OCI-LY3 (cell line): Measurements from ENCODE around the gene TMEM144.

Source experiments
- EZH2phosphoT487 ChIP-seq: fragments of 200-600 bp; shearing (Covaris generic); IDR thresholded peaks from 2 replicates; pipeline ENCODE4 v1.6.1; 2018; ENCODE audit warnings: antibody characterized with exemption, mixed run types, low read depth
- TF ChIP-seq, protein P1 (sequence below): fragments of 200-600, 300-600 bp; sonication (generic); IDR thresholded peaks from 2 replicates; pipeline ENCODE4 v1.5.1; 2014; ENCODE audit warnings: antibody characterized with exemption, low read length, low read depth

DNA sequence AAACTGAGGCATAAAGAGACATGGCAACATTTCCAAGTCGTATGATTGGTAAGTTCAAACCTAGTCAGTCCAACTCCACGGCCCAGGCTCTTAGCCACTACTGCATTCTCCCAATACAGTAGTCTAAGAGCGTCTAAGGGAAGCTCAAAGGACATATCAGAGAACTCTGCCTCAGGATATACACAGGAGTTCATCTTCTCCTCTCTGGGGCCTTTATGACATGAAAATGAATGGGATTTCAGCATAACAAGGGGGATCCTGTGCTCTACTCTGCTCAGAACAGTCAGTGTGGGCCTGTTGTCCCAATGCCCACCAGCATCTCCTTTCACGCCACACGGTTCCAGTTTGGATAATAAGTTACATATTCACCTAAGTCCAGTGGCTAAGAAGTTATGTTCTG is 41.7 kb upstream of the TMEM144 start:
- TF ChIP-seq, protein P1, sequence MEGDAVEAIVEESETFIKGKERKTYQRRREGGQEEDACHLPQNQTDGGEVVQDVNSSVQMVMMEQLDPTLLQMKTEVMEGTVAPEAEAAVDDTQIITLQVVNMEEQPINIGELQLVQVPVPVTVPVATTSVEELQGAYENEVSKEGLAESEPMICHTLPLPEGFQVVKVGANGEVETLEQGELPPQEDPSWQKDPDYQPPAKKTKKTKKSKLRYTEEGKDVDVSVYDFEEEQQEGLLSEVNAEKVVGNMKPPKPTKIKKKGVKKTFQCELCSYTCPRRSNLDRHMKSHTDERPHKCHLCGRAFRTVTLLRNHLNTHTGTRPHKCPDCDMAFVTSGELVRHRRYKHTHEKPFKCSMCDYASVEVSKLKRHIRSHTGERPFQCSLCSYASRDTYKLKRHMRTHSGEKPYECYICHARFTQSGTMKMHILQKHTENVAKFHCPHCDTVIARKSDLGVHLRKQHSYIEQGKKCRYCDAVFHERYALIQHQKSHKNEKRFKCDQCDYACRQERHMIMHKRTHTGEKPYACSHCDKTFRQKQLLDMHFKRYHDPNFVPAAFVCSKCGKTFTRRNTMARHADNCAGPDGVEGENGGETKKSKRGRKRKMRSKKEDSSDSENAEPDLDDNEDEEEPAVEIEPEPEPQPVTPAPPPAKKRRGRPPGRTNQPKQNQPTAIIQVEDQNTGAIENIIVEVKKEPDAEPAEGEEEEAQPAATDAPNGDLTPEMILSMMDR = no peak
- TF ChIP-seq EZH2phosphoT487 = no peak
